Osteoblast (primary cell): ENCODE results near the gene TMSB4X. TPM values are rescaled to one million over a fixed set of nuclear protein-coding genes. Genes with fewer than 3 reads are reported as not detected.

Source experiments
- DNase-seq: peaks from one replicate; pipeline ENCODE4 v3.0.0; 2011; ENCODE audit warnings: low spot score, mixed read lengths; ENCODE audit not compliant: insufficient read length; ENCODE audit errors: missing footprints
- H2AFZ ChIP-seq: 2 replicates; pipeline ENCODE4 v1.6.0; 2011; ENCODE audit warnings: mild to moderate bottlenecking, low read length
- H3K27ac ChIP-seq: 2 replicates; pipeline ENCODE4 v1.5.1; 2011; ENCODE audit warnings: mild to moderate bottlenecking, low read depth, low read length, moderate library complexity
- H3K27me3 ChIP-seq: 2 replicates; pipeline ENCODE4 v1.6.0; 2012; ENCODE audit warnings: mild to moderate bottlenecking, control low read depth, inconsistent platforms, low read length, moderate library complexity; ENCODE audit not compliant: insufficient read depth
- H3K36me3 ChIP-seq: 2 replicates; pipeline ENCODE4 v1.5.1; 2011; ENCODE audit warnings: mild to moderate bottlenecking, low read length, control low read depth, moderate library complexity; ENCODE audit not compliant: insufficient read depth
- H3K4me1 ChIP-seq: 2 replicates; pipeline ENCODE4 v1.5.1; 2011; ENCODE audit warnings: mild to moderate bottlenecking, low read length, control low read depth, moderate library complexity; ENCODE audit not compliant: insufficient read depth
- H3K4me2 ChIP-seq: 2 replicates; pipeline ENCODE4 v1.6.0; 2011; ENCODE audit warnings: mild to moderate bottlenecking, low read length; ENCODE audit not compliant: insufficient read depth
- H3K4me3 ChIP-seq: fragments of 200-600 bp; sonication (generic); 3 replicates; pipeline ENCODE4 v1.5.1; 2012; ENCODE audit warnings: mild to moderate bottlenecking, low read length, inconsistent platforms; ENCODE audit not compliant: insufficient read depth
- H3K79me2 ChIP-seq: 2 replicates; pipeline ENCODE4 v1.6.0; 2012; ENCODE audit warnings: mild to moderate bottlenecking, low read length, control low read depth, inconsistent platforms; ENCODE audit not compliant: insufficient read depth
- H3K9me3 ChIP-seq: 2 replicates; pipeline ENCODE4 v1.5.1; 2011; ENCODE audit warnings: low read depth, low read length, control low read depth
- H4K20me1 ChIP-seq: 2 replicates; pipeline ENCODE4 v1.6.0; 2012; ENCODE audit warnings: mild to moderate bottlenecking, low read length, control low read depth; ENCODE audit not compliant: insufficient read depth
- total RNA-seq: library from RNA; depleted of rRNA; stranded (reverse); fragments of >200 nt; gene quantifications from 2 replicates; pipeline ENCODE4 v1.2.3, GENCODE V29; 2012
- TF ChIP-seq, protein P1 (sequence below): IDR thresholded peaks from 2 replicates; pipeline ENCODE4 v1.5.1; 2011; ENCODE audit warnings: mild to moderate bottlenecking, low read depth, low read length, moderate library complexity; ENCODE audit errors: extremely low read depth

TMSB4X gene
- total RNA-seq, 1 donor, result 5,120 TPM

DNA sequence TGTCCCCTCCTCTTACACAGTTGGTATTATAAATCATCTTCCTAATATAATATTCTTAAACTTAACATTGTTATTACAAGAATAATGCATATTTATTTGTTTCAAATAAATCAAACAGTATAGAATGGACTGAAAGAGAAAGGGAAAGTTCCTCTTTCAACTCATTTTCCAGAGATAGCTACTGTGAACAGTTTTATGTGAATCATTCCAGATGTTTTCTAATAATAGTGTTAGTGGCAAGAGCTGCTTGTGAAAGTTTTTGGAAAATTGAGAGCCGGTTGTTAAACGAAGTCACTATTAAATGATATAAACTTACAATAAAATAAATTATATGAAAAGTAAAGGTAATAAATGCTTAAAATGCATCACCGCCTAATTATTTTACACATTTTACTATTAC, 14.6 kb downstream of the TMSB4X start:
- Histone ChIP-seq H3K27me3 (no peaks in the 10 kb centered on the region), H3K4me1 (peaks cover 14% of the 10 kb centered on the region), H3K4me2 (no peak overlapping the region), H4K20me1 (no peaks in the 10 kb centered on the region), H3K36me3 (no peaks in the 10 kb centered on the region), H3K9me3 (no peaks in the 10 kb centered on the region), H3K27ac (no peak overlapping the region), H3K79me2 (no peaks in the 10 kb centered on the region), H3K4me3 (no peak overlapping the region), H2AFZ (no peak overlapping the region)
- DNase-seq, result no peak
- TF ChIP-seq, protein P1, sequence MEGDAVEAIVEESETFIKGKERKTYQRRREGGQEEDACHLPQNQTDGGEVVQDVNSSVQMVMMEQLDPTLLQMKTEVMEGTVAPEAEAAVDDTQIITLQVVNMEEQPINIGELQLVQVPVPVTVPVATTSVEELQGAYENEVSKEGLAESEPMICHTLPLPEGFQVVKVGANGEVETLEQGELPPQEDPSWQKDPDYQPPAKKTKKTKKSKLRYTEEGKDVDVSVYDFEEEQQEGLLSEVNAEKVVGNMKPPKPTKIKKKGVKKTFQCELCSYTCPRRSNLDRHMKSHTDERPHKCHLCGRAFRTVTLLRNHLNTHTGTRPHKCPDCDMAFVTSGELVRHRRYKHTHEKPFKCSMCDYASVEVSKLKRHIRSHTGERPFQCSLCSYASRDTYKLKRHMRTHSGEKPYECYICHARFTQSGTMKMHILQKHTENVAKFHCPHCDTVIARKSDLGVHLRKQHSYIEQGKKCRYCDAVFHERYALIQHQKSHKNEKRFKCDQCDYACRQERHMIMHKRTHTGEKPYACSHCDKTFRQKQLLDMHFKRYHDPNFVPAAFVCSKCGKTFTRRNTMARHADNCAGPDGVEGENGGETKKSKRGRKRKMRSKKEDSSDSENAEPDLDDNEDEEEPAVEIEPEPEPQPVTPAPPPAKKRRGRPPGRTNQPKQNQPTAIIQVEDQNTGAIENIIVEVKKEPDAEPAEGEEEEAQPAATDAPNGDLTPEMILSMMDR, result no peak

DNA sequence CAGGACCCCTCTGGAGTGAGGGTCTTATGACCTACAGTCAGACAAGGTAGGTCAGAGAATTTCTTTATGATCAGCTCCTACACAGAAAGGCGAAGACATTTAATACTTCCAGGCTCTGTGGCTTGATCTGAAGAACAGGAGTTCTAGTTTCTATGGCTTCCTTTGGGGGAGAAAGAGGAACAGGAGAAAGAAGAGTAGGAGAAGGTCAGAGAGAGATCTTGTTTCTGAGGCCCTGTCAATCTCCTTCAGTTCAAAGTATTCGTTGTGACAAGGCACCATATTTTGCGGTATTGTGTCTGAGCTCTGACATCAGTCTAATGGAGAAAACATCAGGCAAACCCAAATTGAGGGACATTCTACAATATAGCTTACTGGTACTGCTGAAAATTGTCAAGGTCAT, 16.7 kb downstream of the TMSB4X start:
- Histone ChIP-seq H3K9me3 (no peaks in the 10 kb centered on the region), H3K4me3 (no peak overlapping the region), H3K4me1 (peaks cover 7% of the 10 kb centered on the region), H3K27me3 (no peaks in the 10 kb centered on the region), H3K27ac (no peak overlapping the region), H3K4me2 (no peak overlapping the region), H2AFZ (no peak overlapping the region), H3K36me3 (no peaks in the 10 kb centered on the region), H3K79me2 (no peaks in the 10 kb centered on the region), H4K20me1 (no peaks in the 10 kb centered on the region)
- DNase-seq, result no peak
- TF ChIP-seq, protein P1, result no peak

DNA sequence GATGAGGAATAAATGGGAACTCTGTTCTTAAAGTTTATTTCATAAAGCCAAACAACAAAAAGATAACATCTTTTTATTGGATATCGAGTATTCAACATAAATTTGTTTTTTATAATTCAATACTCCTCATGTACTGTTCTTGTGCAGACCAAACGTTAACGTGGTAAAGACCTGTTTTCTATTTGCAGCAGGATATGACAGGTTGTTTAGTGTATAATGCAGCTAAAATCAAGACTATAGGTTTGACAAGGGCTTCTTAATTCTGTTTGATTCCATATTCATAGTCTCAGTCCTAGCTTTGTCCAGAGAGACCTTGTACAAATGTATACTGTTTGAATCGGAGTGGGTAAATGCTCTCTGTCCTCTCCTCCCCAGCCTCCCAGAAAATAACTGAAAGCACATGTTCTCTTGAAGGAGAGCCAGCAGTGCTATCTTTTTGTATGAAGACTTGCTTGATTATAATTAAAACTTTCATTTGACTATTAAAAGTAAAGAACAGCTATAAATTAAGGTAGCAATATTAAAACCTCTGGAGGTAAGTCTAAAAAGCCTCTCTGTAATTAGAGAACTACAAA, 17.7 kb downstream of the TMSB4X start:
- no peak overlapping the region for H2AFZ ChIP-seq
- TF ChIP-seq, protein P1, result no peak
- H3K4me2 ChIP-seq, result no peak overlapping the region
- no peak for DNase-seq
- no peaks in the 10 kb centered on the region for H3K9me3 ChIP-seq
- no peak overlapping the region for H3K27ac ChIP-seq
- H3K4me3 ChIP-seq, result no peak overlapping the region
- no peaks in the 10 kb centered on the region for H4K20me1 ChIP-seq
- no peaks in the 10 kb centered on the region for H3K36me3 ChIP-seq
- no peaks in the 10 kb centered on the region for H3K79me2 ChIP-seq
- peaks cover 7% of the 10 kb centered on the region for H3K4me1 ChIP-seq
- H3K27me3 ChIP-seq, result no peaks in the 10 kb centered on the region

DNA sequence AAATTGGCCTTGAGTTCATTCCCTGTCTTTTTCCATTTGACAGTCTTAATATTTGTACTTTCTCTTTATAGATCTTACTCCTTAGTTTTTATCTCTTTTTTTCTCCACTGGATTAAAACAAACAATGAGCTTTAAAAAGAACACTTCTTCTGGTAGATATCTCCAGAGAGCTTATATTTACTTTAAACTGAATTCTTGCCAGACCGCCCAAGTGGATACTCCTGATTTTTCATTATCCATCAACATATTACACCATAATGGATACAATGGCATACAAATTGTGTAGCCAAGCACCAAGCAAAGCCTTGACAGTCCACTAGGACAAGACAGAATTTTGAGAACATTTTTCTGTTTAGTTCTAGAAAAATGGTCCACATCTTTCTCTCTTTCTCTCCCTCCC, 18.9 kb downstream of the TMSB4X start:
- Histone ChIP-seq H3K79me2 (no peaks in the 10 kb centered on the region), H4K20me1 (no peaks in the 10 kb centered on the region), H3K4me3 (no peak overlapping the region), H2AFZ (no peak overlapping the region), H3K36me3 (no peaks in the 10 kb centered on the region), H3K27ac (no peak overlapping the region), H3K4me1 (peaks cover 9% of the 10 kb centered on the region), H3K4me2 (no peak overlapping the region), H3K9me3 (no peaks in the 10 kb centered on the region), H3K27me3 (no peaks in the 10 kb centered on the region)
- TF ChIP-seq, protein P1, result no peak
- DNase-seq, result no peak
